K562 (cell line): ENCODE data around the gene SERTAD2. TPM values are rescaled to one million over a fixed set of nuclear protein-coding genes. Genes with fewer than 3 reads are reported as not detected.
A peak's percentile ranks its signal among the peaks of the same experiment; 100 is the strongest.

Experiments used
- ARID4B ChIP-seq: sonication (generic); formaldehyde crosslinking; IDR thresholded peaks from 2 replicates; pipeline ENCODE4 v1.8.0; 2022; ENCODE audit warnings: mild to moderate bottlenecking, missing genetic modification reagents
- BCOR ChIP-seq: fragments of 450-650 bp; IDR thresholded peaks from 2 replicates; pipeline ENCODE4 v1.6.1; 2016
- E2F6 ChIP-seq, 2 experiments: IDR thresholded peaks; 2 replicates each; pipeline ENCODE4 v1.6.1; 2011; ENCODE audit warnings: borderline replicate concordance in 1 of 2, control low read depth in 1 of 2, low read depth in 1 of 2, low read length in 1 of 2, mild to moderate bottlenecking in 1 of 2, mixed read lengths in 1 of 2, moderate library complexity in 1 of 2; ENCODE audit not compliant: insufficient read depth in 1 of 2, insufficient read length in 1 of 2, poor library complexity in 1 of 2, severe bottlenecking in 1 of 2; ENCODE audit errors: extremely low read depth in 1 of 2
- EHMT2 ChIP-seq: fragments of 450-650 bp; IDR thresholded peaks from 2 replicates; pipeline ENCODE4 v1.6.1; 2018; ENCODE audit warnings: antibody characterized with exemption
- ELF1 ChIP-seq: fragments of 200-800 bp; sonication (Bioruptor generic); IDR thresholded peaks from 2 replicates; pipeline ENCODE4 v1.6.1; 2016; ENCODE audit warnings: missing genetic modification characterization, missing compliant biosample characterization
- HBP1 ChIP-seq: fragments of 450-650 bp; formaldehyde crosslinking; IDR thresholded peaks from 2 replicates; pipeline ENCODE4 v1.4.0; 2022; ENCODE audit warnings: missing genetic modification characterization
- MLX ChIP-seq, 2 experiments: fragments of 450-650 bp in 1 of 2; sonication (generic) in 1 of 2; formaldehyde crosslinking; conservative IDR thresholded peaks; 2 replicates each; pipeline versions ENCODE4 v1.4.0 to v1.8.1; 2020 to 2022; ENCODE audit warnings: mild to moderate bottlenecking in 1 of 2, missing genetic modification reagents in 1 of 2
- NR2C2 ChIP-seq, 2 experiments: fragments of 200-800 bp in 1 of 2; sonication (Bioruptor generic) in 1 of 2; sonication (generic) in 1 of 2; formaldehyde crosslinking in 1 of 2; IDR thresholded peaks; 2 replicates each; pipeline versions ENCODE4 v1.6.1 to v1.8.0; 2016 to 2022; ENCODE audit warnings: mild to moderate bottlenecking in 1 of 2, missing compliant biosample characterization in 1 of 2, missing genetic modification characterization in 1 of 2, missing genetic modification reagents in 1 of 2
- SMAD2 ChIP-seq: fragments of 150-350 bp; IDR thresholded peaks from 2 replicates; pipeline ENCODE4 v1.6.1; 2014; ENCODE audit warnings: low read depth, mild to moderate bottlenecking, low read length
- SMAD3 ChIP-seq: fragments of 450-650 bp; formaldehyde crosslinking; conservative IDR thresholded peaks from 2 replicates; pipeline ENCODE4 v1.4.0; 2020; ENCODE audit warnings: mild to moderate bottlenecking
- SMARCA5 ChIP-seq: fragments of 450-650 bp; IDR thresholded peaks from 2 replicates; pipeline ENCODE4 v1.6.1; 2016
- SMARCE1 ChIP-seq: fragments of 450-650 bp; IDR thresholded peaks from 2 replicates; pipeline ENCODE4 v1.7.1; 2016; ENCODE audit warnings: mild to moderate bottlenecking
- ZBED1 ChIP-seq: IDR thresholded peaks from 2 replicates; pipeline ENCODE4 v1.6.1; 2014
- ZNF12 ChIP-seq: sonication (generic); formaldehyde crosslinking; IDR thresholded peaks from 2 replicates; pipeline ENCODE4 v1.4.0; 2020; ENCODE audit warnings: mild to moderate bottlenecking, missing genetic modification reagents
- ZNF24 ChIP-seq: fragments of 450-650 bp; IDR thresholded peaks from 2 replicates; pipeline ENCODE4 v1.6.1; 2016
- ZNF780A ChIP-seq: fragments of 250-450 bp; sonication (Bioruptor Pico); IDR thresholded peaks from 2 replicates; pipeline ENCODE4 v1.5.0; 2021; ENCODE audit warnings: mild to moderate bottlenecking
- polyA plus RNA-seq, 8 experiments: library from polyadenylated mRNA; depleted of rRNA in 4 of 8; stranded (reverse) in 5 of 8; unstranded in 3 of 8; fragments of >200 nt; fragmentation: Nextera tagmentation in 2 of 8; fragmentation: Illumina TruSeq in 1 of 8; extraction: Ambion mirVana in 2 of 8; extraction: Trizol in 1 of 8; gene quantifications; 2 replicates each; pipeline versions ENCODE4 v1.2.1 to v1.2.3, GENCODE V29; 2011 to 2014; ENCODE audit warnings: inconsistent platforms in 1 of 8, missing spikeins in 1 of 8
- total RNA-seq, 7 experiments: library from RNA; depleted of rRNA in 6 of 7; stranded (reverse); fragments of >200 nt in 6 of 7; fragmentation: Illumina TruSeq in 2 of 7; extraction: Trizol in 2 of 7; gene quantifications; 2 replicates each; pipeline versions ENCODE4 v1.2.1 to v1.2.3, GENCODE V29; 2011 to 2021; ENCODE audit warnings: low replicate concordance in 1 of 7

Gene SERTAD2
- total and polyA plus RNA-seq, 9 of the 15 experiments (the other 6 are each of a cell fraction or from before 2014, with no cell fraction given), result 3.0 to 12.5 (median 6.1) TPM

DNA sequence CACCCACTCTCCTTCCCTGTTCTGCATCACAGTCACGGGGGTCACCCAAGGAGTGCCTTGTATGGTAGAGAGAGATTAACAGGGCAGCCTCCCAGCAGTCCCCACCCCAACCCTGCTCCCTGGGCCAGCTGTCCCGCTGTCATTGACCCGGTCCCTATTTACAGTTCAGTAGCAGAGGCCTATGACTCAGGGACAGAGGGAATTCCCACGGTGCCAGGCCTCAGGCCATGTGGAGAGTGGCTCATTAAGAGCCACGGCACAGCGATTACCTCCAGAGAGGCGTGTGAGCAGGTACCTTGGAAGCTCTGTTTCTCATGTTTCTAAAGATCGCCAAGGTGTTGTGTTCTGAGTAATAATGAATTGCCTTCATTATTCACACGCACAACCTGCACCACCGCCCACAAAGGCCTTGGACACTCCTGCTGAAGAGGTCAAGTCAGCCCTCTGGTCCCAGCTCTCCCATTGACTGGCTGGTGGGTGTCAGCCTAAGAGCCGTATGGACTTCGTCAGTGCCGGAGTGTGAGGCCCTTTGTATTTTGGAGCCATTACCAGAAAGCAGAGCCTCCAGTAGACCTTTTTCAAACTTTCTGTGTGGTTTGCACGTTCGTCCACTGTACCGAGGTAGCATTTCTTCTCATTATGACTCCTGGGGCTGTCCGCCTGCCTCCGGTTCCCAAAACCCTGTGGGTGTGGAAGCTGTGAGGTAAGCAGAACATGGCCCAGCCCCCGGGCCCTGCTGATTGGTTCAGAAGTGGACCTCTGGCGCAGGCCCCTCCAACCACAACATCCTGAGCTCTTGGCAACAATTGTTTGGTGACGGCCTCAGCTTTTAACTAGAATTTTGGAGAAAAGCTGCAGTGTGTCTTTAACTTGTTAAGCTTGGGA lies 47.0 kb downstream of the SERTAD2 start (continued):
- TF ChIP-seq SMARCA5 (no peak), ARID4B (no peak), SMAD3 (CRISPR knock-in tag) (no peak), HBP1 (CRISPR knock-in tag) (no peak), ZBED1 (no peak; the same call in 1 of the 2 replicates), MLX (CRISPR knock-in tag; conservative IDR thresholded peaks at IDR 0.05) (no peak), SMAD2 (no peak), ELF1 (no peak), BCOR (no peak), SMARCE1 (peak; percentile 25; the same call in 1 of the 2 replicates), ZNF12 (CRISPR knock-in tag) (no peak), EHMT2 (no peak), ZNF24 (peak; percentile 85), ZNF780A (no peak), NR2C2 (CRISPR knock-in tag; IDR thresholded peaks at IDR 0.05) (no peak), NR2C2 (tag; IDR thresholded peaks at IDR 0.05) (peak; percentile 78), E2F6 (IDR thresholded peaks at IDR 0.05; ENCODE audit: borderline replicate concordance in 1 of 2, extremely low read depth in 1 of 2, insufficient read depth in 1 of 2, insufficient read length in 1 of 2, low read depth in 1 of 2, low read length in 1 of 2, poor library complexity in 1 of 2, severe bottlenecking in 1 of 2) (peak in 1 of 2 experiments; percentile 66)
